ENCODE data around the gene PRR7. TPM values are rescaled to one million over a fixed set of nuclear protein-coding genes. Genes with fewer than 3 reads are reported as not detected.
A peak's percentile ranks its signal among the peaks of the same experiment; 100 is the strongest.

Gene PRR7
- total and polyA plus RNA-seq, 2 of the 13 experiments (the other 11 are each of a cell fraction or from before 2014, with no cell fraction given), result 4.8 to 5.0 TPM

GRCh38 chr5:177427211-177427822 is 19.3 kb upstream of the PRR7 start (continued):
- TF ChIP-seq ZNF619 (CRISPR knock-in tag; IDR thresholded peaks at IDR 0.05), result no peak
- no peak for TF ChIP-seq ZNF414 (CRISPR knock-in tag; IDR thresholded peaks at IDR 0.05)
- peak; percentile 60; the same call in 1 of the 2 replicates for TF ChIP-seq ZNF567 (CRISPR knock-in tag; IDR thresholded peaks at IDR 0.05; ENCODE audit: borderline replicate concordance)
- 0 out of 2 replicates have a peak, but pooled peaks have one; percentile 21 for TF ChIP-seq GATAD2A (CRISPR knock-in tag; IDR thresholded peaks at IDR 0.05)
- no peak for TF ChIP-seq HMG20B (CRISPR knock-in tag; conservative IDR thresholded peaks at IDR 0.05)
- TF ChIP-seq, protein P1, sequence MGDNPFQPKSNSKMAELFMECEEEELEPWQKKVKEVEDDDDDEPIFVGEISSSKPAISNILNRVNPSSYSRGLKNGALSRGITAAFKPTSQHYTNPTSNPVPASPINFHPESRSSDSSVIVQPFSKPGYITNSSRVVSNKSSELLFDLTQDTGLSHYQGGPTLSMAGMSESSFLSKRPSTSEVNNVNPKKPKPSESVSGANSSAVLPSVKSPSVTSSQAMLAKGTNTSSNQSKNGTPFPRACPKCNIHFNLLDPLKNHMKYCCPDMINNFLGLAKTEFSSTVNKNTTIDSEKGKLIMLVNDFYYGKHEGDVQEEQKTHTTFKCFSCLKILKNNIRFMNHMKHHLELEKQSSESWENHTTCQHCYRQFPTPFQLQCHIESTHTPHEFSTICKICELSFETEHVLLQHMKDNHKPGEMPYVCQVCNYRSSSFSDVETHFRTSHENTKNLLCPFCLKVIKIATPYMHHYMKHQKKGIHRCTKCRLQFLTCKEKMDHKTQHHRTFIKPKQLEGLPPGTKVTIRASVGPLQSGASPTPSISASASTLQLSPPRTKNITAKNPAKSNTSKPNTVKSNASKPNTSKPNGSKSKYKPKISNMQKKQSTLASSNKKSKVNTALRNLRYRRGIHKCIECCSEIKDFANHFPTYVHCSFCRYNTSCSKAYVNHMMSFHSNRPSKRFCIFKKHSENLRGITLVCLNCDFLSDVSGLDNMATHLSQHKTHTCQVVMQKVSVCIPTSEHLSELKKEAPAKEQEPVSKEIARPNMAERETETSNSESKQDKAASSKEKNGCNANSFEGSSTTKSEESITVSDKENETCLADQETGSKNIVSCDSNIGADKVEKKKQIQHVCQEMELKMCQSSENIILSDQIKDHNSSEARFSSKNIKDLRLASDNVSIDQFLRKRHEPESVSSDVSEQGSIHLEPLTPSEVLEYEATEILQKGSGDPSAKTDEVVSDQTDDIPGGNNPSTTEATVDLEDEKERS (CRISPR knock-in tag; IDR thresholded peaks at IDR 0.05), result no peak
- no peak for TF ChIP-seq PAWR (CRISPR knock-in tag; IDR thresholded peaks at IDR 0.05; ENCODE audit: borderline replicate concordance)
- TF ChIP-seq, protein P2, sequence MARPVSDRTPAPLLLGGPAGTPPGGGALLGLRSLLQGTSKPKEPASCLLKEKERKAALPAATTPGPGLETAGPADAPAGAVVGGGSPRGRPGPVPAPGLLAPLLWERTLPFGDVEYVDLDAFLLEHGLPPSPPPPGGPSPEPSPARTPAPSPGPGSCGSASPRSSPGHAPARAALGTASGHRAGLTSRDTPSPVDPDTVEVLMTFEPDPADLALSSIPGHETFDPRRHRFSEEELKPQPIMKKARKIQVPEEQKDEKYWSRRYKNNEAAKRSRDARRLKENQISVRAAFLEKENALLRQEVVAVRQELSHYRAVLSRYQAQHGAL (CRISPR knock-in tag; IDR thresholded peaks at IDR 0.05; ENCODE audit: not compliant biosample characterization), result no peak
- no peak for TF ChIP-seq ZNF740 (CRISPR knock-in tag; IDR thresholded peaks at IDR 0.05)
- TF ChIP-seq ISL2 (CRISPR knock-in tag; IDR thresholded peaks at IDR 0.05), result no peak
- no peak for TF ChIP-seq ZNF580 (CRISPR knock-in tag; IDR thresholded peaks at IDR 0.05; ENCODE audit: borderline replicate concordance, low read depth)
- TF ChIP-seq, protein P3, sequence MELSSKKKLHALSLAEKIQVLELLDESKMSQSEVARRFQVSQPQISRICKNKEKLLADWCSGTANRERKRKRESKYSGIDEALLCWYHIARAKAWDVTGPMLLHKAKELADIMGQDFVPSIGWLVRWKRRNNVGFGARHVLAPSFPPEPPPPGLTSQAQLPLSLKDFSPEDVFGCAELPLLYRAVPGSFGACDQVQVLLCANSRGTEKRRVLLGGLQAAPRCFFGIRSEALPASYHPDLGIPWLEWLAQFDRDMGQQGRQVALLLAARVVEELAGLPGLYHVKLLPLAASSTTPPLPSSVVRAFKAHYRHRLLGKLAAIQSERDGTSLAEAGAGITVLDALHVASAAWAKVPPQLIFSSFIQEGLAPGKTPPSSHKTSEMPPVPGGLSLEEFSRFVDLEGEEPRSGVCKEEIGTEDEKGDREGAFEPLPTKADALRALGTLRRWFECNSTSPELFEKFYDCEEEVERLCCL (CRISPR knock-in tag; IDR thresholded peaks at IDR 0.05; ENCODE audit: borderline replicate concordance), result no peak
- no peak for TF ChIP-seq HNF4A (CRISPR knock-in tag; IDR thresholded peaks at IDR 0.05)
- no peak for TF ChIP-seq KLF13 (CRISPR knock-in tag; IDR thresholded peaks at IDR 0.05)
- TF ChIP-seq ATF3 (CRISPR knock-in tag; IDR thresholded peaks at IDR 0.05), result no peak
- no peak; the same call in 1 of the 2 replicates for TF ChIP-seq PHF21A (CRISPR knock-in tag; IDR thresholded peaks at IDR 0.05)
- TF ChIP-seq, protein P4, sequence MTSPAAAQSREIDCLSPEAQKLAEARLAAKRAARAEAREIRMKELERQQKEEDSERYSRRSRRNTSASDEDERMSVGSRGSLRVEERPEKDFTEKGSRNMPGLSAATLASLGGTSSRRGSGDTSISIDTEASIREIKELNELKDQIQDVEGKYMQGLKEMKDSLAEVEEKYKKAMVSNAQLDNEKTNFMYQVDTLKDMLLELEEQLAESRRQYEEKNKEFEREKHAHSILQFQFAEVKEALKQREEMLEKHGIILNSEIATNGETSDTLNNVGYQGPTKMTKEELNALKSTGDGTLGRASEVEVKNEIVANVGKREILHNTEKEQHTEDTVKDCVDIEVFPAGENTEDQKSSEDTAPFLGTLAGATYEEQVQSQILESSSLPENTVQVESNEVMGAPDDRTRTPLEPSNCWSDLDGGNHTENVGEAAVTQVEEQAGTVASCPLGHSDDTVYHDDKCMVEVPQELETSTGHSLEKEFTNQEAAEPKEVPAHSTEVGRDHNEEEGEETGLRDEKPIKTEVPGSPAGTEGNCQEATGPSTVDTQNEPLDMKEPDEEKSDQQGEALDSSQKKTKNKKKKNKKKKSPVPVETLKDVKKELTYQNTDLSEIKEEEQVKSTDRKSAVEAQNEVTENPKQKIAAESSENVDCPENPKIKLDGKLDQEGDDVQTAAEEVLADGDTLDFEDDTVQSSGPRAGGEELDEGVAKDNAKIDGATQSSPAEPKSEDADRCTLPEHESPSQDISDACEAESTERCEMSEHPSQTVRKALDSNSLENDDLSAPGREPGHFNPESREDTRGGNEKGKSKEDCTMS (CRISPR knock-in tag; conservative IDR thresholded peaks at IDR 0.05), result no peak
- no peak for TF ChIP-seq HCFC1 (IDR thresholded peaks at IDR 0.05; ENCODE audit: low read depth, low read length)
- peak; percentile 43; the same call in 1 of the 2 replicates for TF ChIP-seq ZNF547 (CRISPR knock-in tag; IDR thresholded peaks at IDR 0.05)

Measured in HepG2 (cell line).